NCI-H345 (cell line): Measurements from ENCODE around the gene TSNAX.

ENCODE experiments used
- DNase-seq: peaks from one replicate; lab custom pipeline; 2025; lab: John Stamatoyannopoulos, UW

TSNAX gene

DNA sequence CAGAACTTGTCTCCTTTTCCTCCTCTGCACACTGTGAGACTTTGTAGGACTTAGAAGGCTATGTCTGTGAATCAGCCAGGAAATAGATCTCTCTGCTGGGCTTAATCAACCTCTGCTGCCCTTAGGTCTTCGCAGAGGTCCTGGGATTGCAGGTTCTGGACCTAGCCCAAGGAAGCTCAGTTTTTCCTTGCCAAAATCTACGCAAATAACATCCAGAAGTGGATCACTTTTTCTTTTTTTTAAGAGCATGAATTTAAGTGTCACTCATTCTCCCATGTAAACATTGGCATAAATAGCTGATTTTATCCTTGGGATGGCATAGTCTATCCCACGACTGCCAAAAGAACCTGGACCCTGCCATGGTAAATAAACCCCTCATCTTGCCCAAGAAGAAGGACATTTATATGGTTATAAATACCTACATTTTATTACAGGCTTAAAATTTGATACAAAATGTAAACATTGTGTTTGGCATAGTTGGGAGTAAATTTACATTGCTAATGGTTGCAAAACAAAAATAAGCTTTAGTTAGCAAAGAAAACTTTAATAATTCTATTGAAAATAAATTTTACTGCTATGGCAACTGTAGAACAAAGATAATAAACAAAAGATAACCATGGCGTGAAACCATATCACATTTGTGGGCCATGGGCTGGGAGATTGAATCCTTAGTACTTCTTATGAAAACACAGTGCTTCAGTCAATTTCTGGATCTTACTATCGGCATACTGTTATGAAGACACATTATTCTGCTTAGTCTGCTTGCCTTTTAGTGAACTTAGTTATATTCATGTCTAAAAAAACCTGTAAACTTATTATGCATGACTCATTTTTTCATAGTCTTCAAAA lies 73.6 kb downstream of the TSNAX start:
- DNase-seq: no peak

DNA sequence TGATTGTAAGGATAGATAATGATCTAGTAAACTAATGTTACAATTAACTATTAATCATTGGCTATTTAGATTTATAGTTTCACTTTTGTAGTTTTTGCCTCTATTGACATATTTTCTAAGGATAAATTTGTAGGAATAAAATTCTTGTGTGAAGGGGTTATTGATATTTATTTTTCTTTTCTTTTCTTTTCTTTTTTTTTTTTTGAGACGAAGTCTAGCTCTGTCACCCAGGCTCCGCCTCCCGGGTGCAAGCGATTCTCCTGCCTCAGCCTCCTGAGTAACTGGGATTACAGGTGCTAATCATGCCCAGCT lies 74.2 kb downstream of the TSNAX start:
- no peak for DNase-seq

DNA sequence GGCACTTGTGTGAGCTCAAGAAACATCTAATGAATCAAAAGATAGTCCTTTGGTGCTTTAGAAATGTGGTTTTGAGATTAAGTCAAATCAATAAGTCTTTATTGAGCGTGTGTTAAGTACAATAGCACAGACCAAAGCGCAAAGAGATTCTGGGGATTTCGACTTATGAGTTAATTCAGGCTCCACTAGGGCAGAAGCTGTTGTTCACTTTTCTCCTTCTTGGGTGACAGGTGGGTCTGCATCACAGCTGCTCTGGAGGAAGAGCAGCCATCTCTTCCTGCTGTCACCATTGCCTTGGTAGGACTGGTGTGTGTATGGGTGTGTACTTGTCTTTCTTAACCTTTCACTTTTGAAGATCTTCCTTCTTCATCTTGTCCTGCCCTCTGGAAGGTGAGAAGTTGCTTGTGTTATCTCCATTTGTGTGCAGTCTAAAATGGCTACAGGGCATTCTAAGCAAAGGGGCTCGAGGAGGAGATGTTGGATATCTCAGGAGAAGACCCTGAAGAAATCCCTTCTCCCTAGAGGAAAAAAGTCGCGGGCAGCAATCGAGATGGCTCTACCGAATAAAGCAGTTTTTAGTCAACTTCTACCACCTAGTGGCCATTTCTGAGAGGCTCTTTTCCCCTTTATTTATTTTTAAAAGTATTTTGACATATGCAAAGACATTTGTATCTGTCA lies 75.3 kb downstream of the TSNAX start:
- peak; percentile 74 for DNase-seq

DNA sequence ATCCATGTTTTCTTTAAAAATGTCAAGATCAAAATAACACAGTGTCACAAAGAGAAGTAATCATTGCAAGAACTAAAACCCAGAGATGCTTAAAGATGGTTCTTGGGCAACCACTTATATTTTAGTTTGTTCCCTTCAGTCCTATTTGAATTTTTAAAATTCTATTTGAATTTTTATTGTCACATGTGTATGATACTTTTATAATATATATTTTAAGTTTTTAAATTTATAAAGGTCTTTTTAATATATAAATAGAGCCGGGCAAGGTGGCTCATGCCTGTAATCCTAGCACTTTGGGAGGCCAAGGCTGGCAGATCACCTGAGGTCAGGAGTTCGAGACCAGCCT lies 75.8 kb downstream of the TSNAX start:
- DNase-seq: no peak

DNA sequence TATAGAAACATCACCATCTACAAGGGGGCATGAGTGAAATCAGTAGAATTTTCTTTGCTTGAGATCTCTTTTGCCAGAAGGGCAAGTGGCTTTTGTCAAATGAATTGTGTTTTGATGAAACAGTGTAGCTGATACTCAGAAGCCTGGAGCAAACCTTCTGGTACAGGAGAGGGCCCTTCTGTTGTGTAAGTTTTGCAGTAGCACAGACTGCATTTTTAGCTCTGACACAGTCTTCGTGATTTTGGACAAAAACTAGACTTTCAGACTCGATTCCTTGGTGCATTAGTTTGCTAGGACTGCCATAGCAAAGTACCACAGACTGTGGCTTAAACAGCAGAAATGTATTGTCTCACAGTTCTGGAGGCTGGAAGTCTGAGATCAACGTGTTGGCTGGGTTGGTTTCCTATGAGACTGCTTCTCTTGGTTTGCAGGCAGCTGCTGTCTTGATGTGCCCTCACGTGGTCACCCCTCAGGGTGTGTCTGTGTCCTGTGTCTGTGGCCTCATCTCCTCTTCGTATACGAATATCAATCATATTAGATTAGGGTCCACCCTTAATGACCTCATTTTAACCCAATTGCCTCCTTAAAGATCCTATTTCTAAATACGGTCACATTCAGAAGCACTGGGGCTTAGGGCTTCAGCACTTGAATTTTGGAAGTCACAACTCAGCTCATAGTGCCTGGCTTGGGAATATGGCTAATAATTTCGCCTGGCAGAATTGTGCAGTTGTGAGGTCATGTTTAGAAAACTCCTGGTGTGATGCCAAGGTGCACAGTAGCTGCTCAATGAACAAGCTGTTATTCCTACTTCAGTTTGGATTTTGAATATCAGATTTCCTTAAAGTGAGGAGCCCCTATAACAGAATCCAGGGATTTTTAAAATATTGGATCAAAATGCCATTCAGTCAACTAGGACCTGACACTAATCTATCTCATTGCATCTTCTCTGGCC lies 77.0 kb downstream of the TSNAX start:
- no peak for DNase-seq

DNA sequence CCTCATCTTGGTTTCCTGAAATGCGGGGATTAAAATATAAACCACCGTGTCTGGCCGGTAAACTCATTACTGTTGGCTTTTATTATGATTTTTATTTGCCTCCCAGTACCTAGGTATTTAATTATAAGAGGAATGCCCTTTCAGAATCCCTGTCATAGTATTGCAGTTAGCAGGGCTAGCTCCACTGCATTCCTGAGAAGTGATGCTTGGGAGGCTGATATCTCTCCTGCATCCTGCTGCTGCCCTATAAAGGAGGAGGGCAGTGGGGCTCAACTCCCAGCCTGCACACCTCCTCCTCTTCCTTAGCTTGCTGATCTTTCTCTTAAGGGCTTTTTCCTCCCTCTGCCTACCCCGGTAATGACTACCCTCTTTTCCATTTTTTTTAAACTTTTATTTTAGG lies 78.2 kb downstream of the TSNAX start:
- DNase-seq: no peak

DNA sequence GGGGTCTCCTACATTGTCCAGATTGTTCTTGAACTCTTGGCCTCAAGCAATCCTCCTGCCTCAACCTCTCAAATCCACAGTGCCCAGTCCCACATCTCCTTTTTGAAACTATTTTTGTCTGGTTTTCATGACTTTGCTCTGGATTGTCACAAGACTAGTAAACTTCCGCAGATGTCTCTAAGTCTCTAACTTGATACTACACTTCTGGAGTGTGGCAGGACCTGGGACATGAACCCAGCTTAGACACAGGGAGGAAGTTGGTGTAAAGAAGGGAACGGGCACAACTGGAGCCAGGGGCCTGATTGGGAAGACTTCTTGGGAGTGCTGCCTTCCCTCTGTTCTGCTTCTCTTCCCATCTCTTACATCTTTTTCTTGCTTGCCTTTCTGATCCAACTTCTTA lies 81.9 kb downstream of the TSNAX start:
- no peak for DNase-seq

DNA sequence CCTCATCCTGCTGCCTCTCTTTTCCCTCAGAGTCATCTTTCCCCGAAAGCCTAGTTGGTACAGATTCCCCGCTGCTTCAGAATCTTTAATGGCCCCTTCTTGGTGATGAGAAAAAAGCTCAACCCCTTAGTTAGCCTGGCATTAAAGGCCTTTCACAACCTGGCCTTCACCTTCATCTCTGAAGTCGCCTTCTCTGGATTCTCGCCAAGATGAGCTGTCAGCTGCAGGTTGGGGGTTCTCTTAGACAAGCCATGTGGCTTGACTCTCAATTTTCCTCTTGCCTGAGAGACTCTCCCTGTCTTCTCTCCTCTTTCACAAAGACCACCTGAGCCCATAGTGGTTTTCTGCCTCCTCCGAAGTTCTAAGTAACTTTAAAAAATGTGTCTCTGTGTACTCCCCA lies 82.6 kb downstream of the TSNAX start:
- no peak for DNase-seq

DNA sequence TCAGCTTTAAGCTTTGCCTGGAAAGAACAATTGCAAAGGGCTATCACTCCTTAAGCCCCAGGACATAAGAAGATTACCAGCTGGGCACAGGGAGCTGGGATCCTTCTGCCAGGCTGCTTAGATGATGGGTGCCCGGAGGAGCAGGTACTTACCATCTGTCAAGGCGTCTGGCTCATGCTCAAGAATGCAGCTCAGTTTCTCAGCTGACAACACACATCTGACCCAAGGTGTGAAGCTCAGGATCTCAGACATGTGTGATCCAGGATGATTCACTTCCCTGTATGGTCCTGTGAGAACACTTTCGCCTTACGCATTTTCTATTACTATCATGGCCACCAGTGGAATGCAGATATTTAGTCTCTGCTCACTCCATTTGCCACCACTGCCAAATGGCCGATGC lies 83.4 kb downstream of the TSNAX start:
- no peak for DNase-seq

DNA sequence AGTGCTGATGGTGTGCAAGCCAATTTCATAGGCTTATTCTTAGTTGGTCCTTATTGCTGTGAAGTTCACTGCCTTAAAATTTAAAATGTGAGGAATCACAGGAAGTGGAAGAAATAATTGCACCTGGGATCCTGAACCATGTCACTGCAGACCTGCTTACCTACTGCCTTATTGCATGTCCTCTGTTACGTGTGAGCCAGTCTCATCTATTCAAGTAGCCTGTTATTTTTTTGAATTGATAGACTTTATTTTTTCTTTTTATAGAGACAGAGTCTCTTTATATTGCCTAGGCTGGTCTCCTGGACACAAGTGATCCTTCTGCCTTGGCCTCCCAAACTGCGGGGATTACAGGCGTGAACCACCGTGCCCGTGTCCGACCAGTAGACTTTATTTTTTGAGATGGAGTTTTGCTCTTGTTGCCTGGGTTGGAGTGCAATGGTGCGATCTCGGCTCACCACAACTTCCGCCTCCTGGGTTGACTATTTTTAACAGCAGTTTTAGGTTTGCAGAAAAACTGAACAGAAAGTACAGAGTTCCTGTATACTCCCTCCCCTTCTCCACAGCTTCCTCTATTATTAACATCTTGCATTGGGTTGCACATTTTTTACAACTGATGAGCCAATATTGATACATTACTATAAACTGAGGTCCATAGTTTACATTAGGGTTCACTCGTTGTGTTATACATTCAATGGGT lies 84.1 kb downstream of the TSNAX start:
- DNase-seq: no peak

DNA sequence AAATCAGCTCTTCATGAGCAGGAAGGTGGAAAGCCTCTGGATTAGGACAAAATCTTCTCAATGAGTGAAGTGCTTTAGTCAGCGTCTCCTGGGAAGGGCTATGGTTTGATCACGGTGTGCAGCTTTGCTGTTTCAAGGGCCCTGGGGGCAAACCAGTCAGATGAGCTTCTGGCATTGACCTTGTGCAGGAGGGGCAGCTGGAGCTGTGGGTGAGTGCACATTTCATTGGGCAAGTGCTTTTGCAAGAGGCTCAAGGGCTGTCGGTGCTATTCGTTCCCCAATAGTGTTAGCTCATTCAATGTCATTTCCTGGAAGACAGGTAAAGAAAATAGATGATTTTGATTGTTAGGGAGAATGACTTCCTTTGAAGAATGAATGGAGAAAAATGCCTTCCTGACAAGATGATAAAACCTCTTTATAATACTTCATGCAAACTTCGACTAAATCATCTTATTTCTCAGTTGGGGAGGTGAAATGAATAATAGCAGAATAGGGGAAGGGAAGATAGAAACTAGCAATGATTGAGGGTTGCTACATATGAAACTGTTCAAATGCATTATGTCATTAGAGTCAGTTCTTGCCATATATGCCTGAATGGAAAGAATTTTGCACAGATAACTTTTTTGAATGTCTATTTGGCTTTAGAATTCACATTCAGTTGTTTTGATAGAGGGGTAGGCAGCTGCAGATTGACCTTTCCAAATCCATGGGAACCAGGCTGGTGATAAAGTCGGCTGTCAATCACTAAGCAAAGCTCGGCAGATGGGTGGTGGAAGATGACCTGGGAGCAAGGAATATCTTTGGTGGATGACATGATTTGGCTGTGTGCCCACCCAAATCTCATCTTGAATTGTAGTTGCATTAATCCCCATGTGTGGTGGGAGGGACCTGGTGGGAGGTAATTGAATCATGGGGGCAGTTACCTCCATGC lies 85.2 kb downstream of the TSNAX start:
- peak; percentile 17 for DNase-seq
